K562 (cell line): ENCODE data around the gene FXN. TPM values are rescaled to one million over a fixed set of nuclear protein-coding genes. Genes with fewer than 3 reads are reported as not detected.

Experiments
- ATAC-seq: fragments of 200-7000 bp; cut with Tn5 transposase; 3 replicates; pipeline ENCODE4 v1.9.1; 2020; ENCODE audit warnings: moderate library complexity
- BruUV-seq: library from RNA; stranded (reverse); fragments of 400-500 nt; replicated peaks from 2 replicates; lab custom pipeline; 2021; lab: Mats Ljungman, UMichigan
- CTCF ChIA-PET: fragments of 300-600 bp; formaldehyde crosslinking; extraction: SDS; loops from one replicate; lab custom pipeline; 2021; ENCODE audit warnings: low intra/inter-chr PET ratio; lab: Yijun Ruan, JAX
- POLR2A ChIA-PET: fragments of 300-600, 350-650 bp; sonication (Branson Sonifier 250); formaldehyde crosslinking; extraction: SDS; loops from one replicate; lab custom pipeline; 2021; ENCODE audit warnings: antibody characterized with exemption, inconsistent platforms; lab: Yijun Ruan, JAX
- DNase-seq, 4 experiments: peaks; one replicate each; pipeline versions ENCODE4 v3.0.0 to v3.0.0-alpha.2; 2011 to 2018; ENCODE audit warnings: low spot score in 3 of 4, mixed read lengths in 3 of 4; ENCODE audit errors: extremely low read depth in 1 of 4
- FAIRE-seq: peaks from 2 replicates; lab custom pipeline; 2011; peaks lifted over from hg19 to GRCh38; lab: Jason Lieb, UNC
- H2AFZ ChIP-seq: 2 replicates; pipeline ENCODE4 v1.6.0; 2011; ENCODE audit warnings: low read depth, low read length, control low read depth, inconsistent platforms
- H3K27ac ChIP-seq: fragments of 200-600 bp; 3 replicates; pipeline ENCODE4 v1.8.0; 2011; ENCODE audit warnings: low read depth, mild to moderate bottlenecking, control low read depth, inconsistent platforms, low read length, moderate library complexity, mixed read lengths; ENCODE audit errors: extremely low read depth
- H3K27me3 ChIP-seq, 2 experiments: fragments of 300-600 bp in 1 of 2; 2 replicates in 1 of 2; 3 replicates in 1 of 2; pipeline versions ENCODE4 v1.6.0 to v1.8.0; 2011; ENCODE audit warnings: inconsistent platforms in 2 of 2, low read length in 2 of 2, mild to moderate bottlenecking in 1 of 2, mixed read lengths in 1 of 2, moderate library complexity in 1 of 2; ENCODE audit not compliant: control insufficient read depth in 2 of 2, insufficient read depth in 2 of 2
- H3K36me3 ChIP-seq: fragments of 300-600 bp; 3 replicates; pipeline ENCODE4 v1.8.0; 2011; ENCODE audit warnings: mild to moderate bottlenecking, low read length, inconsistent platforms; ENCODE audit not compliant: control insufficient read depth, insufficient read depth
- H3K4me1 ChIP-seq, 2 experiments: fragments of 200-600 bp in 1 of 2; replicated peaks in 1 of 2; 2 replicates in 1 of 2; 3 replicates in 1 of 2; pipeline versions ENCODE4 v1.5.1 to v1.8.0; 2011; ENCODE audit warnings: inconsistent platforms in 2 of 2, low read length in 2 of 2, mild to moderate bottlenecking in 1 of 2, mixed read lengths in 1 of 2, moderate library complexity in 1 of 2; ENCODE audit not compliant: control insufficient read depth in 2 of 2, insufficient read depth in 2 of 2
- H3K4me2 ChIP-seq: 2 replicates; pipeline ENCODE4 v1.6.1; 2011; ENCODE audit warnings: low read length, control low read depth, inconsistent platforms, mixed read lengths; ENCODE audit not compliant: insufficient read depth
- H3K4me3 ChIP-seq: fragments of 200-600 bp; sonication (generic), shearing (Covaris generic); 2 replicates; pipeline ENCODE4 v1.5.1; 2016; ENCODE audit warnings: control low read depth, inconsistent platforms
- H3K79me2 ChIP-seq: fragments of 200-600 bp; 3 replicates; pipeline ENCODE4 v1.8.0; 2011; ENCODE audit warnings: low read length, inconsistent platforms; ENCODE audit not compliant: control insufficient read depth, insufficient read depth
- H3K9ac ChIP-seq, 2 experiments: 2 replicates each; pipeline versions ENCODE4 v1.6.0 to v1.6.1; 2011; ENCODE audit warnings: low read depth in 2 of 2, low read length in 2 of 2, control low read depth in 1 of 2, inconsistent platforms in 1 of 2, mild to moderate bottlenecking in 1 of 2, mixed read lengths in 1 of 2; ENCODE audit not compliant: insufficient read depth in 1 of 2
- H3K9me1 ChIP-seq: one replicate; pipeline ENCODE4 v1.6.0; 2011; ENCODE audit warnings: inconsistent platforms, mild to moderate bottlenecking, low read length, moderate library complexity; ENCODE audit not compliant: control insufficient read depth, insufficient read depth
- H3K9me3 ChIP-seq: replicated peaks from 2 replicates; pipeline ENCODE4 v1.5.1; 2011; ENCODE audit warnings: low read depth, low read length, inconsistent platforms; ENCODE audit not compliant: control insufficient read depth, insufficient read depth
- H4K20me1 ChIP-seq: replicated peaks from 2 replicates; pipeline ENCODE4 v1.6.1; 2011; ENCODE audit warnings: low read length, inconsistent platforms, mixed read lengths; ENCODE audit not compliant: control insufficient read depth, insufficient read depth
- BCOR ChIP-seq: fragments of 450-650 bp; IDR thresholded peaks from 2 replicates; pipeline ENCODE4 v1.6.1; 2016
- CBFB ChIP-seq: sonication (generic); formaldehyde crosslinking; IDR thresholded peaks from 2 replicates; pipeline ENCODE4 v1.4.0; 2020; ENCODE audit warnings: mild to moderate bottlenecking, missing genetic modification reagents
- CEBPG ChIP-seq, 3 experiments: fragments of 200-800 bp in 1 of 3; sonication (Bioruptor generic) in 1 of 3; sonication (generic) in 1 of 3; formaldehyde crosslinking in 1 of 3; IDR thresholded peaks in 2 of 3; conservative IDR thresholded peaks in 1 of 3; 2 replicates each; pipeline versions ENCODE4 v1.6.1 to v1.8.0; 2016 to 2022; ENCODE audit warnings: missing compliant biosample characterization in 2 of 3, missing genetic modification characterization in 2 of 3, mild to moderate bottlenecking in 1 of 3, missing genetic modification reagents in 1 of 3
- KLF13 ChIP-seq: fragments of 450-650 bp; IDR thresholded peaks from 2 replicates; pipeline ENCODE4 v1.6.1; 2016; ENCODE audit warnings: missing genetic modification characterization, low read depth, mild to moderate bottlenecking, missing compliant biosample characterization, moderate library complexity, borderline replicate concordance
- TARDBP ChIP-seq: fragments of 450-650 bp; IDR thresholded peaks from 2 replicates; pipeline ENCODE4 v1.6.1; 2016
- THRB ChIP-seq: fragments of 450-650 bp; formaldehyde crosslinking; conservative IDR thresholded peaks from 2 replicates; pipeline ENCODE4 v1.4.0; 2022; ENCODE audit warnings: mild to moderate bottlenecking, missing genetic modification characterization
- ZNF408 ChIP-seq: fragments of 250-450 bp; sonication (Bioruptor Pico); IDR thresholded peaks from 2 replicates; pipeline ENCODE4 v1.4.0; 2020; ENCODE audit warnings: low read depth, mild to moderate bottlenecking, moderate library complexity
- WGBS: fragments of 100-300 bp; shearing (Covaris generic); methylation state at CpG from one replicate; pipeline ENCODE4 v1.1.6; 2016; ENCODE audit warnings: low coverage, mixed read lengths; ENCODE audit not compliant: insufficient coverage; ENCODE audit errors: missing lambda C conversion rate; 5-methylcytosine and 5-hydroxymethylcytosine counted together
- in situ Hi-C: fragments of 300-500 bp; cut with MboI; formaldehyde crosslinking; loops from 4 replicates; pipeline ENCODE4 v1.15.0; 2018; ENCODE audit warnings: inconsistent platforms, mixed read lengths
- intact Hi-C: fragments of 100-400 bp; cut with micrococcal nuclease; formaldehyde crosslinking; loops from 2 replicates; pipeline ENCODE4 v1.14.2; 2022
- polyA plus RNA-seq, 8 experiments: library from polyadenylated mRNA; depleted of rRNA in 4 of 8; stranded (reverse) in 5 of 8; unstranded in 3 of 8; fragments of >200 nt; fragmentation: Nextera tagmentation in 2 of 8; fragmentation: Illumina TruSeq in 1 of 8; extraction: Ambion mirVana in 2 of 8; extraction: Trizol in 1 of 8; gene quantifications; 2 replicates each; pipeline versions ENCODE4 v1.2.1 to v1.2.3, GENCODE V29; 2011 to 2014; ENCODE audit warnings: inconsistent platforms in 1 of 8, missing spikeins in 1 of 8
- total RNA-seq, 7 experiments: library from RNA; depleted of rRNA in 6 of 7; stranded (reverse); fragments of >200 nt in 6 of 7; fragmentation: Illumina TruSeq in 2 of 7; extraction: Trizol in 2 of 7; gene quantifications; 2 replicates each; pipeline versions ENCODE4 v1.2.1 to v1.2.3, GENCODE V29; 2011 to 2021; ENCODE audit warnings: low replicate concordance in 1 of 7
- TF ChIP-seq, protein P1 (sequence below): sonication (generic); formaldehyde crosslinking; IDR thresholded peaks from 2 replicates; pipeline ENCODE4 v1.8.0; 2022; ENCODE audit warnings: mild to moderate bottlenecking, missing genetic modification reagents
- TF ChIP-seq, protein P2 (sequence below): sonication (generic); formaldehyde crosslinking; IDR thresholded peaks from 2 replicates; pipeline ENCODE4 v1.8.1; 2023; ENCODE audit warnings: missing genetic modification reagents, mild to moderate bottlenecking, borderline replicate concordance

Gene FXN
- total and polyA plus RNA-seq, 9 of the 15 experiments (the other 6 are each of a cell fraction or from before 2014, with no cell fraction given) = 7.6 to 51.5 (median 30.3) TPM

- TF ChIP-seq, protein P1, sequence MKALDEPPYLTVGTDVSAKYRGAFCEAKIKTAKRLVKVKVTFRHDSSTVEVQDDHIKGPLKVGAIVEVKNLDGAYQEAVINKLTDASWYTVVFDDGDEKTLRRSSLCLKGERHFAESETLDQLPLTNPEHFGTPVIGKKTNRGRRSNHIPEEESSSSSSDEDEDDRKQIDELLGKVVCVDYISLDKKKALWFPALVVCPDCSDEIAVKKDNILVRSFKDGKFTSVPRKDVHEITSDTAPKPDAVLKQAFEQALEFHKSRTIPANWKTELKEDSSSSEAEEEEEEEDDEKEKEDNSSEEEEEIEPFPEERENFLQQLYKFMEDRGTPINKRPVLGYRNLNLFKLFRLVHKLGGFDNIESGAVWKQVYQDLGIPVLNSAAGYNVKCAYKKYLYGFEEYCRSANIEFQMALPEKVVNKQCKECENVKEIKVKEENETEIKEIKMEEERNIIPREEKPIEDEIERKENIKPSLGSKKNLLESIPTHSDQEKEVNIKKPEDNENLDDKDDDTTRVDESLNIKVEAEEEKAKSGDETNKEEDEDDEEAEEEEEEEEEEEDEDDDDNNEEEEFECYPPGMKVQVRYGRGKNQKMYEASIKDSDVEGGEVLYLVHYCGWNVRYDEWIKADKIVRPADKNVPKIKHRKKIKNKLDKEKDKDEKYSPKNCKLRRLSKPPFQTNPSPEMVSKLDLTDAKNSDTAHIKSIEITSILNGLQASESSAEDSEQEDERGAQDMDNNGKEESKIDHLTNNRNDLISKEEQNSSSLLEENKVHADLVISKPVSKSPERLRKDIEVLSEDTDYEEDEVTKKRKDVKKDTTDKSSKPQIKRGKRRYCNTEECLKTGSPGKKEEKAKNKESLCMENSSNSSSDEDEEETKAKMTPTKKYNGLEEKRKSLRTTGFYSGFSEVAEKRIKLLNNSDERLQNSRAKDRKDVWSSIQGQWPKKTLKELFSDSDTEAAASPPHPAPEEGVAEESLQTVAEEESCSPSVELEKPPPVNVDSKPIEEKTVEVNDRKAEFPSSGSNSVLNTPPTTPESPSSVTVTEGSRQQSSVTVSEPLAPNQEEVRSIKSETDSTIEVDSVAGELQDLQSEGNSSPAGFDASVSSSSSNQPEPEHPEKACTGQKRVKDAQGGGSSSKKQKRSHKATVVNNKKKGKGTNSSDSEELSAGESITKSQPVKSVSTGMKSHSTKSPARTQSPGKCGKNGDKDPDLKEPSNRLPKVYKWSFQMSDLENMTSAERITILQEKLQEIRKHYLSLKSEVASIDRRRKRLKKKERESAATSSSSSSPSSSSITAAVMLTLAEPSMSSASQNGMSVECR (CRISPR knock-in tag) = no peak
- TF ChIP-seq THRB (CRISPR knock-in tag) = no peak
Observed at GRCh38 chr9:69086312-69086711, 50.8 kb downstream of the FXN start (continued).

GRCh38 chr9:69086769-69087168 is 51.2 kb downstream of the FXN start:
- no peak for TF ChIP-seq BCOR
- no peak for TF ChIP-seq TARDBP
- TF ChIP-seq CBFB (CRISPR knock-in tag) = no peak
- no peak for TF ChIP-seq ZNF408 (CRISPR knock-in tag)
- TF ChIP-seq KLF13 (tag) = no peak
- TF ChIP-seq, protein P2, sequence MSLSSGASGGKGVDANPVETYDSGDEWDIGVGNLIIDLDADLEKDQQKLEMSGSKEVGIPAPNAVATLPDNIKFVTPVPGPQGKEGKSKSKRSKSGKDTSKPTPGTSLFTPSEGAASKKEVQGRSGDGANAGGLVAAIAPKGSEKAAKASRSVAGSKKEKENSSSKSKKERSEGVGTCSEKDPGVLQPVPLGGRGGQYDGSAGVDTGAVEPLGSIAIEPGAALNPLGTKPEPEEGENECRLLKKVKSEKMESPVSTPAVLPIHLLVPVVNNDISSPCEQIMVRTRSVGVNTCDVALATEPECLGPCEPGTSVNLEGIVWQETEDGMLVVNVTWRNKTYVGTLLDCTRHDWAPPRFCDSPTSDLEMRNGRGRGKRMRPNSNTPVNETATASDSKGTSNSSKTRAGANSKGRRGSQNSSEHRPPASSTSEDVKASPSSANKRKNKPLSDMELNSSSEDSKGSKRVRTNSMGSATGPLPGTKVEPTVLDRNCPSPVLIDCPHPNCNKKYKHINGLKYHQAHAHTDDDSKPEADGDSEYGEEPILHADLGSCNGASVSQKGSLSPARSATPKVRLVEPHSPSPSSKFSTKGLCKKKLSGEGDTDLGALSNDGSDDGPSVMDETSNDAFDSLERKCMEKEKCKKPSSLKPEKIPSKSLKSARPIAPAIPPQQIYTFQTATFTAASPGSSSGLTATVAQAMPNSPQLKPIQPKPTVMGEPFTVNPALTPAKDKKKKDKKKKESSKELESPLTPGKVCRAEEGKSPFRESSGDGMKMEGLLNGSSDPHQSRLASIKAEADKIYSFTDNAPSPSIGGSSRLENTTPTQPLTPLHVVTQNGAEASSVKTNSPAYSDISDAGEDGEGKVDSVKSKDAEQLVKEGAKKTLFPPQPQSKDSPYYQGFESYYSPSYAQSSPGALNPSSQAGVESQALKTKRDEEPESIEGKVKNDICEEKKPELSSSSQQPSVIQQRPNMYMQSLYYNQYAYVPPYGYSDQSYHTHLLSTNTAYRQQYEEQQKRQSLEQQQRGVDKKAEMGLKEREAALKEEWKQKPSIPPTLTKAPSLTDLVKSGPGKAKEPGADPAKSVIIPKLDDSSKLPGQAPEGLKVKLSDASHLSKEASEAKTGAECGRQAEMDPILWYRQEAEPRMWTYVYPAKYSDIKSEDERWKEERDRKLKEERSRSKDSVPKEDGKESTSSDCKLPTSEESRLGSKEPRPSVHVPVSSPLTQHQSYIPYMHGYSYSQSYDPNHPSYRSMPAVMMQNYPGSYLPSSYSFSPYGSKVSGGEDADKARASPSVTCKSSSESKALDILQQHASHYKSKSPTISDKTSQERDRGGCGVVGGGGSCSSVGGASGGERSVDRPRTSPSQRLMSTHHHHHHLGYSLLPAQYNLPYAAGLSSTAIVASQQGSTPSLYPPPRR (CRISPR knock-in tag) = no peak
- no peak for TF ChIP-seq CEBPG (CRISPR knock-in tag; IDR thresholded peaks at IDR 0.05)
- no peak for TF ChIP-seq CEBPG (tag; conservative IDR thresholded peaks at IDR 0.05 in 1 of 2, IDR thresholded peaks at IDR 0.05 in 1 of 2)
- TF ChIP-seq, all 486 proteins: peak for 0
- BruUV-seq = no TSS peak
- ChIA-PET POLR2A (no interaction called here), CTCF (no interaction called here)
- intact Hi-C loops (no loop called here), in situ Hi-C loops (no loop called here)
- Histone ChIP-seq H3K27ac (no peak overlapping the region), H3K9me1 (no peaks in the 10 kb centered on the region), H3K4me1 (no peaks in the 10 kb centered on the region; a peak in 1 of 5 replicates), H2AFZ (no peak overlapping the region), H3K36me3 (no peaks in the 10 kb centered on the region), H3K79me2 (no peaks in the 10 kb centered on the region), H4K20me1 (no peaks in the 10 kb centered on the region), H3K9ac (no peak overlapping the region), H3K27me3 (no peaks in the 10 kb centered on the region), H3K9me3 (no peaks in the 10 kb centered on the region), H3K4me3 (no peak overlapping the region), H3K4me2 (no peak overlapping the region)
- no peak for FAIRE-seq
- no peak for ATAC-seq
- no peak for DNase-seq
- WGBS = 41% methylated on average over 2 of the region's 2 CpGs
